GM21723 (cell line): ENCODE data around the gene MAPKBP1.
"Not testable (repeated sequence)": the region's sequence is repeated elsewhere in the genome, so short reads cannot be mapped to it uniquely, and the experiment has no call there.

Source experiments
- ATAC-seq: cut with Tn5 transposase; IDR thresholded peaks from one replicate; pipeline ENCODE4 v1.9.1; 2021; ENCODE audit warnings: mild to moderate bottlenecking, moderate library complexity; ENCODE audit not compliant: unreplicated experiment

MAPKBP1 gene

GRCh38 chr15:41774062-41774881 is at the start of gene MAPKBP1:
Gene MAPKBP1 (plus strand): TSS chr15:41774484. CDS start chr15:41775276, 792 bp downstream.
- peak; percentile 84 for ATAC-seq

GRCh38 chr15:41727143-41727542 is 47.1 kb upstream of the MAPKBP1 start:
- no peak for ATAC-seq

- ATAC-seq = not testable (repeated sequence)
Observed at GRCh38 chr15:41728061-41728460, 46.2 kb upstream of the MAPKBP1 start.

- ATAC-seq = no peak
Observed at GRCh38 chr15:41730543-41730942, 43.7 kb upstream of the MAPKBP1 start.

GRCh38 chr15:41732483-41732882 is 41.8 kb upstream of the MAPKBP1 start:
- no peak for ATAC-seq

- no peak for ATAC-seq
Observed at GRCh38 chr15:41734079-41734478, 40.2 kb upstream of the MAPKBP1 start.

- ATAC-seq = no peak
Observed at GRCh38 chr15:41735046-41735445, 39.2 kb upstream of the MAPKBP1 start.

GRCh38 chr15:41735492-41735891 is 38.8 kb upstream of the MAPKBP1 start:
- ATAC-seq = not testable (repeated sequence)

- no peak for ATAC-seq
Observed at GRCh38 chr15:41746802-41747201, 27.5 kb upstream of the MAPKBP1 start.

GRCh38 chr15:41756198-41756597 is 18.1 kb upstream of the MAPKBP1 start:
- ATAC-seq = no peak

- no peak for ATAC-seq
Observed at GRCh38 chr15:41772720-41773331, 1.5 kb upstream of the MAPKBP1 start.

- no peak for ATAC-seq
Observed at GRCh38 chr15:41773332-41773728, 954 bp upstream of the MAPKBP1 start.

- ATAC-seq = no peak
Observed at GRCh38 chr15:41773729-41774061, 589 bp upstream of the MAPKBP1 start.

GRCh38 chr15:41774882-41775417 is 666 bp downstream of the MAPKBP1 start:
- no peak for ATAC-seq

GRCh38 chr15:41775651-41776050 is 1.4 kb downstream of the MAPKBP1 start:
- no peak for ATAC-seq

- ATAC-seq = no peak
Observed at GRCh38 chr15:41777421-41777973, 3.2 kb downstream of the MAPKBP1 start.

GRCh38 chr15:41778521-41778920 is 4.2 kb downstream of the MAPKBP1 start:
- ATAC-seq = no peak

- no peak for ATAC-seq
Observed at GRCh38 chr15:41779662-41780157, 5.4 kb downstream of the MAPKBP1 start.

- no peak for ATAC-seq
Observed at GRCh38 chr15:41780266-41780665, 6.0 kb downstream of the MAPKBP1 start.

GRCh38 chr15:41780727-41781126 is 6.4 kb downstream of the MAPKBP1 start:
- no peak for ATAC-seq

GRCh38 chr15:41782371-41783282 is 8.3 kb downstream of the MAPKBP1 start:
- ATAC-seq = no peak
